NCI-H1930 (cell line): ENCODE data around the gene SLC25A20.

Source experiments
- DNase-seq, 2 experiments: peaks; one replicate each; lab custom pipeline; 2025; lab: John Stamatoyannopoulos, UW

SLC25A20 gene

GRCh38 chr3:48897460-48898376, 964 bp downstream of the SLC25A20 start:
- no peak for DNase-seq

GRCh38 chr3:48896936-48897335, 1.7 kb downstream of the SLC25A20 start:
- DNase-seq = no peak

GRCh38 chr3:48894516-48894915, 4.2 kb downstream of the SLC25A20 start:
- DNase-seq = no peak

DNA sequence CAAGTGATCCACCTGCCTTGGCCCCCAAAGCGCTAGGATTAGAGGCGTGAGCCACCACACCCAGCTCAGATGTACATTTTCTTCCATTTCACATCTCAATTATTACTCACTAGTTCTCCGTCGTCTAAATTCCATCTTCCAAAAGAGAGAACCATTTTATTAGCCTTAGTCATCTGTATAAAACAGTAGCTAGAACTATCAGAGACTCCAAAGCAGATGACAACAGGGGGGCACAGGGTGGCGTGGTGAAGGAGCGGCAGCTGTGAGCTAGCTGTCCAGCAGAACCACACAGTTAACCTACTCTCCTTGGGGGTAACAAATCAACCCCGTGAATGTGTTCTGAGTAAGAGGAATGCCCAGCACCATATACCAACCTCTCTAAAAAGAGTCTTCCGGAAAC, 7.1 kb downstream of the SLC25A20 start:
- DNase-seq = no peak

GRCh38 chr3:48885753-48886152, 12.9 kb downstream of the SLC25A20 start:
- DNase-seq = no peak

GRCh38 chr3:48881652-48882114, 17.0 kb downstream of the SLC25A20 start:
- DNase-seq = no peak

DNA sequence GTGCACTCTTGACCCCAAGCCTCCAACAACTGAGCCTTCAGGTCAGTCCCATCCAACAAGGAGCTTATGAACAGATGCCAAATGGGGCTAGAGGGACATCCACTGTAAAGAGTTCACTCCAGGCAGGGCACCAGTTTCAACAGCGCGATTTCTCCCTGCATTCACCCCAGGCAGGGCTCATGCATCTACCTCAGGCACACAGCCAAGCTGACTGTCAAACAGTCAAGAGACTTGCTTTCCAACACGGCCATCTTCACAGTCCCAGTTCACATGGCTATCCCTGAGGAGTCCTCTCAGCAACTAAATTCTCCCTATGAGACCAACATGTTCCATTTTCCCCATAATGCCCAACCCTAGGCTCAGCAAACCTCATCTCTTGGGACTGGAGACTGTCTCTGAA, 17.7 kb downstream of the SLC25A20 start:
- DNase-seq = no peak

GRCh38 chr3:48879994-48880377, 18.7 kb downstream of the SLC25A20 start:
- DNase-seq = no peak

DNA sequence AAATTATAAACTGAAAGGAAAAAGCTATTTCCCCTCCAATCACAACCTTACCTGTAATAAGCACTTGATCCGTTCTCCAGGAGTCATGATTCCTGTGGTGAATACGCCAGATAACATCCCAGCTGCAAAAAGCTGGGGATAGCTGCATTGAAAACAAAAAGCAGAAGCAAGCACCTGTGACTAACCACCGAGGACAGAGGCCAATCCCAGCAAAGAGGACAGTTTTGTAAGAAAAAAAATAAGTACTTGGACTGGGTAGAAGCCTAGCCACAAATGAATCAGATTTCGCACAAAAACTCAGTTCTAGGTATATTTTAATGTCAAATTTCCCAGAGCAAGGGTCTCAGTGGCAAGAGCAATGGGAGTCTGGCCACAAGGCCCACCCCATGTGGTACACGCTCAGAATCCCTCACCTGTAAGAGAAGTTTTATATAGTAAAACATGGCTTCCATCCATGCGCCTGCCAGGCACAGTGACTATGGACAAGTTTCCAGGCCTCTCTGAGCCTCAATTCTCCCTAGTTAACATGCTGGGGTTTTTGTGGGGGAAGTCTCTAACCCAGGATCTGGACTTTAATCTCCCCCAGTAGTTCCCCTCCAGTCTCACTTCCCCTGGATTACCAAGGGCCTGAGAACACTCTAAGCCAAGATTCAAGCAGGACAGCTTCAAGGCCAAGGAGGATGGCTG, 19.2 kb downstream of the SLC25A20 start:
- no peak for DNase-seq

DNA sequence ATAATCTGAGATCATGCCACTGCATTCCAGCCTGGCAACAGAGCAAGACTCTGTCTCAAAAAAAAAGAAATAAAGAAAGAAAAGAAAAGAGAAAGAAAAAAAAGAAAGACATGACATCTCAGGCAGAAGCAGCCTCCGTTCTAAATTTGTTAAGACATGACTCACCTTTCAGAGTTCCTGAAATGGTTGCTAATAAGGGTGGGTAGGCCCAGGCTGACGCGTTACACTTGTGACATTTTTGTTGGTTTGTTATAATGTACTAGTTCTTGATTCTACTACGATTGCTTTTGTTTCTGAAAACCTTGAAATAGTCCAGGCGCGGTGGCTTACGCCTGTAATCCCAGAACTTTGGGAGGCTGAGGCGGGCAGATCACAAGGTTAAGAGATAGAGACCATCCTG, 21.0 kb downstream of the SLC25A20 start:
- DNase-seq = no peak

DNA sequence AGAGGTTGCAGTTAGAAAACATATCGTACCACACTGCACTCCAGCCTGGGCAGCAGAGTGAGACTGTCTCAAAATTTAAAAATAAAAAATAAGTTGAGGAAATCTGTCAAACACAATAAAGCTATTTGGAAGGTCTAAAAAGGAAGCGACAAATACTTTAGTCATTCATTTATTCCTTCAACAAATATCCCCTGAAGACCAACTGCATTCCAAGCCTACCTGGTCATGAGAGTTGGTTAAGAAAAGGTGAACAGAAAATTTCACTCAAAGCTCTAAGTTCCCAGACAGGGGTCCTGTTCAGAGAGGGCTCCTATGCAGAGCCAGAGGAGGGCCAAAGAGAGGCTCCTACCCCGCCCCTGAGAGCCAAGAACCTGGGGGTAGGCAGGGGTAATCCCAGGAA, 35.6 kb downstream of the SLC25A20 start:
- DNase-seq = no peak

- no peak for DNase-seq
Observed at GRCh38 chr3:48859206-48859605, 39.5 kb downstream of the SLC25A20 start.

DNA sequence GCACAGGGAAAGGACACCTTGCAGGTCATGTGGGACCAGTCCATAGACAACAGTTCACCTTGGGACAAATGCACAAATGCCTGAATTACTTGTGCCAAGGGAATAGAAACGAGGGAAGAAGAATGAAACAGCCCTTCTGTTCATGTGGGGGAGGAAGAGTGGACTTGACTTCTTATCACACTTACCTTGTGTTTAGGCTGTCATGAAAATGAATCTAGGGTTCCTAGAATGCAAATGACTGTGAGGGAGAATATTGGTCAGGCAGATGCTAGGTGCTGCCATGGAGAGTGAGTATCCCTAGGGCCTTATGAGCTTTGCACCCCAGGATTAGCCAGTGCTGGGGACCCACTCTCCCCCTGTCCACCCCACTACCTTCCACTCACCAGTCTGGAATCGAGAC, 40.0 kb downstream of the SLC25A20 start:
- DNase-seq = no peak

GRCh38 chr3:48857641-48858040, 41.0 kb downstream of the SLC25A20 start:
- no peak for DNase-seq

- DNase-seq = no peak
Observed at GRCh38 chr3:48856469-48856868, 42.2 kb downstream of the SLC25A20 start.

GRCh38 chr3:48855681-48856447, 42.8 kb downstream of the SLC25A20 start:
- DNase-seq = no peak

DNA sequence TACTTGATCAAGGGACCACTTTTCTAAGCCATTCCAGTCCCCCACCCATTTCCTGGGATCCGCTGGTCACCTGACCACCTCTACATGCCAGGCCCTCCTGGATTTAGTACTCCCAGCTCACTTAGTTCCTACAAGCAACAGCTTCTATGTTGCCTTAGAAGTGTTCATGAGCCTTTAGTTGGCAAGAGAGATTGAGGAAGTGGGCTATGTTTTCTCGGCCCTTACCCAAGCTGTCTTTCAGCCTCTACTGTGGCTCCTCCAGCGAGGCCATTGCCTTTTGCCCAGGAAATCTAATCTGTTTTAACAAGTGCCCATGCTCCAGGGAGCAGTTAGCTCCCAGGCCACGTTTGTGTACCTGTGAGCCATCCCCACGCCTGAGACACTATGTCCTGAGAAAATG, 46.5 kb downstream of the SLC25A20 start:
- DNase-seq = no peak

DNA sequence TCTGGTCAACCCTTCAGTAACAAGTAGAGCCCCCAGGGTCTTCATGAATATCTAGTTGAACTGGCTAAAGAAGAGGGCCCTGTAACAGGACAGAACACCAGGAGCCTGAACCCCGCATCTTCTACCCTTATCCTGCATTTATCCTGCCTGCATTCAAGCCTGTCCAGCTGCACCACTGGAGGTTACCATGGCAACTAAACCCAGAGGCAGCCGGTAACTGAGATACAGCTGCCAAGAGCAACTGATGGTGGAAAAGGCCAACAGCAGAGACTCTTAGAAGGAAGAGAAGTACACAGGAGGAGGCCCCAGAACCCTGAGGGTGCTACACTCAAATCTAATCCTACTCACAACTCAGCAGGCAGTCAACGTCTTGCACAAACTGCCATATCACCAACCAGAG, 47.3 kb downstream of the SLC25A20 start:
- DNase-seq = no peak

DNA sequence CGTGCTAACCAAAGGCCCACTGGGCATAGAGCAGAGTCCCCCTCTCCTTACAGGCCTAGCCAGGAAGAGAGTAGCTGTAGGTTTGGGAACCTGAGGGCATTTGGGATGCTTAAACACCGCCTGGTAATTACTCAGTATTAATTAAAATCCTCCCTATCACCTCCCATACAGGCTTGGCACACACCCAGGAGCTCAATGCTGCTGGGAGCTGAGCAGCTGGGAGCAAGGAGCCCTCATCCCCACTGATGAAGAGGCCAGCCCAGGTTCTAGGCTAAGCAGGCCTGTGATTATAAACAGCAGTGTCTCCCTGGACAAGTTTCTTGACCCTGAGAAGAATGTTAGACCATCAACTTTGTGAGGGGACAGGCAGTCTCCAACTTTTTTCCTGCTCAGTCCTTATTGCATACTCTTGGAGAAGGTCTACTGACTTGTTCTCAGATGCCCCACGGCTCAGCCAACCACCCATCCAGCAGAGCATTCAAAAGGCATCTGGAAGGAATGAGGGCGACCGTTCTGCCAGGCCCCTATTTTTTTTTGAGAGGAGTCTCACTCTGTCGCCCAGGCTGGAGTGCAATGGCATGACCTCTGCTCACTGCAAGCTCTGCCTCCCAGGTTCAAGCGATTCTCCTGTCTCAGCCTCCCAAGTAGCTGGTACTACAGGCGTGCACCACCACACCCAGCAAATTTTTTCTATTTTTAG, 49.7 kb downstream of the SLC25A20 start:
- no peak for DNase-seq

DNA sequence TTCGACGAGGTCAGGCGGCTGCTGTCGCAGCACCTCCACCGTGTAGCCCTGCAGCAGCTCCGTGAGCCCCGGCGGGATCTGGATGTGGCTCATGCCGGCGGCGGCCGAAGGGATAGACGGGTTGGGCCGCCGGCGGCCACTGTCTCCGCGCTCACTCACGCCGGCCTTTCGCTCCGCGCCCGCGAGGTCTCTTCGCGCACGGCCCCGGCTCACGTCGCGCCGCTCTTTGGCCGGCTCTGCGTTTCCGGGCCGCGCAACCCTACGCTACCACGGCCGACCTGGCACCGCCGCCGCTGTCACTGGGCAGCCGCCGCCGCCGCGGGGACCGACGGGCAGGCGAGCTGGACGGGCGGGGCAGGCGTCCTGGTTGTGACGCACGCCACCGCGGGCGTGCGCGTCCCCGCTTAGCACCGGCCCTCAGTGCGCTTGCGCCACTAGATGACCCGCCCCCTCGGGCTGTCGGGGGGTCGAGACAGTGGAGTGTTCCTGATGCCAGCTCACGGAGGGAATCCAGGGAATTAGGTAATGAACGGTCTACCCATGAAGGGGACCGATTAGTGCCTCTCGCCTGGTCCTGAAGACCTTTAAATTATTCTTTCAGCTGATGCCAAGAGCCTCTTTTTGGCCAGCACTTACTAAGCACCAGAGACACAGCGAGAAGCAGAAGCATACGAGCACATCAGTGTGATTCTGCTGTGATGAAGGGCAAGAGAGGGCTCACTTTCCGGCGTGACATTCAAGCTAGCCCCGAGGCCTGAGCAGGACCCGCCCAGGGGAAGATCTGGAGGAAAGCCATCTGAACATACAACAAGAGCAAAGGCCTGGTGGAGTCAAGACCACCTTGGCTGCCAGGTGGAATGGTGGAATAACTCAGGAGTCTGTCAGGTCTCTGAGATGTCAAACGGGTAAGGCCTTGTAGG, 50.9 kb downstream of the SLC25A20 start, which contains the start of gene PRKAR2A:
TSS of gene PRKAR2A (minus strand) at position 371 of the 920 bp plus-strand sequence. CDS start at position 93, 278 bp downstream.
- DNase-seq = peak; percentile 72 to 76
